Stimulated activated memory B cell treated with anti-CD40 and anti-IgM and Interleukin-4, amounts not matched to agents 10 μg/mL and 1 μg/mL and 100 μg/mL, for 72 hours (primary cell): ENCODE data around the gene DOLK.

ENCODE experiments used
- ATAC-seq: fragments of 150-1000 bp; cut with Tn5 transposase; 2 replicates; pipeline ENCODE4 v1.10.0; 2021
- H3K27ac Mint-ChIP-seq: one replicate; pipeline ENCODE4 v1.8.0; 2022; ENCODE audit warnings: mild to moderate bottlenecking, mixed read lengths
- H3K27me3 Mint-ChIP-seq: one replicate; pipeline ENCODE4 v1.8.0; 2022; ENCODE audit warnings: mixed read lengths
- H3K36me3 Mint-ChIP-seq: one replicate; pipeline ENCODE4 v1.8.0; 2022; ENCODE audit warnings: mixed read lengths
- H3K4me1 Mint-ChIP-seq: one replicate; pipeline ENCODE4 v1.8.0; 2022; ENCODE audit warnings: mixed read lengths
- H3K4me3 Mint-ChIP-seq: one replicate; pipeline ENCODE4 v1.8.0; 2022; ENCODE audit warnings: mild to moderate bottlenecking, moderate library complexity, mixed read lengths
- H3K9me3 Mint-ChIP-seq: one replicate; pipeline ENCODE4 v1.8.0; 2022; ENCODE audit warnings: mixed read lengths

Gene DOLK

GRCh38 chr9:128902351-128903078, 44.9 kb downstream of the DOLK start:
- Mint-ChIP-seq H3K27ac (peak overlapping the region; percentile 97), H3K9me3 (no peaks in the 10 kb centered on the region), H3K27me3 (no peaks in the 10 kb centered on the region), H3K36me3 (peaks cover 14% of the 10 kb centered on the region), H3K4me3 (peak overlapping the region; percentile 54), H3K4me1 (peaks cover 47% of the 10 kb centered on the region)
- ATAC-seq, result peak; percentile 98

GRCh38 chr9:128901822-128902221, 45.6 kb downstream of the DOLK start:
- Mint-ChIP-seq H3K4me1 (peaks cover 47% of the 10 kb centered on the region), H3K27me3 (no peaks in the 10 kb centered on the region)
- no peak for ATAC-seq

DNA sequence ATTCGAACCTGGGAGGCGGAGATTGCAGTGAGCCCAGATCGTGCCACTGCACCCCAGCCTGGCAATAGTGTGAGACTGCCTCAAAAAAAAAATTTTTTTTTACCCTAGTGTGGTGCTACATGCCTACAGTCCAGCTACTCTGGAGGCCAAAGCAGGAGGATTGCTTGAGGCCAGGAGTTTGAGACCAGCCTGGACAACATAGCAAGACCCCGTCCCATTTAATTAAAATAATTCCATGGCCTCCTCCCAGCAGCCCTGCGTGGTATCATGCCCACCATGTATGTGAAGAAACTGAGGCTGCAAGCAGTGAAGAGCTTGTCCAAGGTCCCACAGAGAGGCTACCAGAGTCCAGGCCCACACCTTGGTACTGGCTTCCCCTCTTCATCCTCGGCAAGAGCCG, 46.0 kb downstream of the DOLK start:
- peaks cover 18% of the 10 kb centered on the region for H3K36me3 Mint-ChIP-seq
- H3K4me1 Mint-ChIP-seq, result peaks cover 43% of the 10 kb centered on the region
- peak overlapping the region; percentile 97 for H3K27ac Mint-ChIP-seq
- no peak for ATAC-seq
- H3K9me3 Mint-ChIP-seq, result no peaks in the 10 kb centered on the region
- no peaks in the 10 kb centered on the region for H3K27me3 Mint-ChIP-seq
- no peak overlapping the region for H3K4me3 Mint-ChIP-seq

More at GRCh38 chr9:128901822-128902221, 45.6 kb downstream of the DOLK start:
- Mint-ChIP-seq H3K4me3 (peak overlapping the region; percentile 54), H3K27ac (peak overlapping the region; percentile 97), H3K36me3 (peaks cover 14% of the 10 kb centered on the region), H3K9me3 (no peaks in the 10 kb centered on the region)

DNA sequence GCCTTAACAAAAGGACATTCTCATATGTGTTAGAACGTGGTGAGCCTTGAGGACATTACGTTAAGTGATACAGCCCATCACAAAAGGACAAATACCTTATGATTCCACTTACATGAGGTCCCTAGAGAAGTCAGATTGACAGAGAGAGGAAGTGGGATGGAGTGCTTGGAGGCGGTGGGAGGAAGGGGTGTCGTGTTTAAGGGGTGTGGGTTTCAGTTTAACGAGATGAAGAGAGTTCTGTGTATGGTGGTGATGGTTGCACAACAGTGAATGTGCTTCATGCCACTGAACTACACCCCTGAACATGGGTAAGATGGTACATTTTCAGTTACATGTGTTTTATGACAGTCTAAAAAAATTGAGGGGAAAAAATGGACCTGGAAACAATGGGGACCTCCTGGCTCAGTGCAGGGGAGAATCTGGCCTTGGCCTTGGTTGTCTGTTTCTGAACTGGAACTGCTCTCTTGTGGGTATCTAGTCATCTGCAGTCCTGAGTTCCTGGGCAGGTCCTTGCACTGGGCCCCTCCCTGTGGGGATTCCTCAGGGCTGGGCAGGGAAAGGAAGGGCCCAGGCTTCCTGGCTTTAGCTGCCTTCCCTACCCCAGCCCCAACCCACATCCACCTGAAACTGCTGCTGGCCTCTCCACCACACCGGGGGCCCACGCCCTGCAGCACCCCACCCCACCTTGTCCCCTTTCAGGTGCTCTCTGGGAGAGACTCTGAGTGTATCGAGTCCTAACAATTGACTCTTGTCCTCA, 47.7 kb downstream of the DOLK start:
- Mint-ChIP-seq H3K4me1 (peaks cover 58% of the 10 kb centered on the region), H3K27me3 (no peaks in the 10 kb centered on the region), H3K36me3 (peaks cover 26% of the 10 kb centered on the region), H3K4me3 (no peak overlapping the region), H3K27ac (peak overlapping the region; percentile 97), H3K9me3 (no peaks in the 10 kb centered on the region)
- ATAC-seq, result peak; percentile 6

GRCh38 chr9:128898845-128899565, 48.4 kb downstream of the DOLK start:
- ATAC-seq, result no peak
- no peaks in the 10 kb centered on the region for H3K9me3 Mint-ChIP-seq
- H3K4me1 Mint-ChIP-seq, result peaks cover 60% of the 10 kb centered on the region
- H3K27ac Mint-ChIP-seq, result peak overlapping the region; percentile 97
- H3K27me3 Mint-ChIP-seq, result no peaks in the 10 kb centered on the region
- H3K36me3 Mint-ChIP-seq, result peaks cover 26% of the 10 kb centered on the region
- no peak overlapping the region for H3K4me3 Mint-ChIP-seq

DNA sequence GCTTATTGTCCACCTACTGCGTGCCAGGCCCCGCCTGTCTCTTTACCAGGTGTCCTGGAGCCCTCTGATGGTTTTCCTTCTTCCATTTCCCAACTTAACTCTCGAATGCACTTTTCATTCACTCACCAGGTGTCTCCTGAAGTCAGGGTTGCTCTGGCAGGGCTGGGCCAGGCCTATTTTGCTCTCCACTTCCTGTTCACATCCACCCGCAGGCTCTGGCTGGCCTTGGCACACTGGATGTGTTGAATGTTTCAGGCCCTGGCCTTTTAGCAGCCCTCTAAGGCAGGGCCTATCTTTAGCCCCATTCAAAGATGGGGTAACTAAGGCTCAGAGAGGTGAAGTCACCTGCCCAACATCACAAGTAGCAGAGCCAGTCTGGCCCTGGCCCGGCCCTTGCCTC, 49.0 kb downstream of the DOLK start:
- ATAC-seq, result no peak
- peak overlapping the region; percentile 97 for H3K27ac Mint-ChIP-seq
- H3K4me1 Mint-ChIP-seq, result peaks cover 60% of the 10 kb centered on the region
- H3K9me3 Mint-ChIP-seq, result no peaks in the 10 kb centered on the region
- no peak overlapping the region for H3K4me3 Mint-ChIP-seq
- no peaks in the 10 kb centered on the region for H3K27me3 Mint-ChIP-seq
- H3K36me3 Mint-ChIP-seq, result peaks cover 28% of the 10 kb centered on the region

- Mint-ChIP-seq H3K27me3 (no peaks in the 10 kb centered on the region), H3K4me1 (peaks cover 45% of the 10 kb centered on the region), H3K36me3 (peaks cover 33% of the 10 kb centered on the region), H3K27ac (peak overlapping the region; percentile 53), H3K9me3 (no peaks in the 10 kb centered on the region), H3K4me3 (no peak overlapping the region)
- ATAC-seq, result no peak
Observed at GRCh38 chr9:128895556-128895955, 51.8 kb downstream of the DOLK start.
